Uterus (tissue), 4 donors: ENCODE measurements around the gene VPS16. TPM values are rescaled to one million over a fixed set of nuclear protein-coding genes. Genes with fewer than 3 reads are reported as not detected.

ENCODE experiments used
- DNase-seq, 2 donors: peaks; one replicate each; pipeline ENCODE4 v3.0.0-alpha.2; 2019 to 2020
- H3K27ac ChIP-seq, 2 donors: fragments of 200-600 bp; sonication (generic); 1 replicate in 1 of 2; 2 replicates in 1 of 2; pipeline ENCODE4 v1.5.1; 2016 to 2018
- H3K27me3 ChIP-seq, 2 donors: fragments of 200-600 bp; sonication (generic); one replicate each; pipeline ENCODE4 v1.5.1; 2018 to 2019; ENCODE audit warnings: control low read depth in 1 of 2
- H3K36me3 ChIP-seq, 2 donors: fragments of 200-600 bp; sonication (generic); one replicate each; pipeline ENCODE4 v1.5.1; 2019; ENCODE audit warnings: control low read depth in 1 of 2
- H3K4me1 ChIP-seq, 2 donors: fragments of 200-600 bp; sonication (generic); one replicate each; pipeline ENCODE4 v1.5.1; 2018 to 2019; ENCODE audit warnings: control low read depth in 1 of 2
- H3K4me3 ChIP-seq, 2 donors: fragments of 200-600 bp; sonication (generic); 1 replicate in 1 of 2; 2 replicates in 1 of 2; pipeline ENCODE4 v1.5.1; 2018 to 2019; ENCODE audit warnings: mild to moderate bottlenecking in 1 of 2
- H3K9me3 ChIP-seq, 2 donors: fragments of 200-600 bp; sonication (generic); one replicate each; pipeline ENCODE4 v1.5.1; 2019; ENCODE audit warnings: control low read depth in 1 of 2
- POLR2A ChIP-seq, 2 donors: fragments of 450-650 bp; IDR thresholded peaks; one replicate each; pipeline ENCODE4 v1.6.1; 2016; ENCODE audit warnings: antibody characterized with exemption in 2 of 2, mild to moderate bottlenecking in 1 of 2, moderate library complexity in 1 of 2
- intact Hi-C: fragments of 100-400 bp; cut with DNase I; formaldehyde crosslinking; loops from one replicate; pipeline ENCODE4 v1.15.1; 2023; ENCODE audit warnings: low total_unique reads
- total RNA-seq, 4 donors: library from RNA; depleted of rRNA in 3 of 4; stranded (reverse); fragments of >200 nt in 3 of 4; gene quantifications; one replicate each; pipeline versions ENCODE4 v1.1.0 to v1.2.4, GENCODE V29; 2014 to 2023
- TF ChIP-seq, protein P1 (sequence below), 4 experiments: fragments of 200-600 bp in 2 of 4; fragments of 450-650 bp in 2 of 4; sonication (generic) in 2 of 4; IDR thresholded peaks; one replicate each; pipeline ENCODE4 v1.5.1; 2016 to 2019; ENCODE audit warnings: antibody characterized with exemption in 4 of 4, mild to moderate bottlenecking in 2 of 4, moderate library complexity in 1 of 4
- donor health status: DM: yes; HTN: yes; CAD: no.

Gene VPS16
- total RNA-seq, 4 donors from 2014 or later = 5.9 to 48.6 (median 37.9) TPM

DNA sequence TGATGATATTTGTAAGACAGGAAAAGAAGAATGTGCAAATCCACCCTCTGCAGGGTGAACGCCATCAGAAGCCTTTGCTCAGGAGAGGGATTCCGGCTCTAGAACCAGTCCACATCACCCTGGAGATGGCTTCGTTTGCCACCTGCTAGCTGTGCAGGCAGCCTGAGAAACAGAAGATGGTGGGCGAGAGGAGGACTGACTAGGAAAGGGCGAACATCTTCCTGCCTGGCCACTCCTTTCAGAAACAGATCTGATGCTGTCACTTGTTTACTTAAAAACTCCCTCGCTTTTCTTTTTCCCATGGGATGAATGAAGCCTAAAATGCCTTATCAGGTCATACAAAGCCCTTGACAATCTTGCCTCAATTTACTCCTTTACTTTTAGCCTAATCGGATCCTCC is 33.9 kb downstream of the VPS16 start:
- intact Hi-C loops = no loop called here

DNA sequence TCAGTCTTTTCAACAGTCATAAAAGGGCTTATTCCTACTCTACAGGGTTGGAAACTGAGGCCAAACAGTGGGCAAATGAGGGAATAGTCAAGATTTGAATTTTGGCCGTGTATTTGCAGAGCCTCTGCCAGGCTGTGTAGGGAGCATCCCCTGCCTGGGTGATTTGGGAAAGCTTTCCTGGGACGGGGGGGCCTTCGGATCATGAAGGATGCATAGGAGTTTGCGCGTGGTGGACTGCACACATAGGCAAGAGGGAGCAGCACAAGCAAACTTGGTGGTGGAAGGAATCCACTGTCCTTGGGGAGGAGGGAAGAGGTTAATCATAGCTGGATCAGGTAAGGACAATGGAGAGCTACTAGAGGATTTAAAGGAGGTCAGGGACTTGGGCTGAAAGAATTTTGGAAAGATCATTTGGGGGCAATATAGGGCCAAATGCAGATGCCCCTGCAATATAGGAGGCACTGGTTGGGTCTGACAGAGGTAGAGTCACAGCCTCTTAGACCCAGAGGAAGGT is 35.2 kb downstream of the VPS16 start:
- H3K27ac ChIP-seq = no peak overlapping the region

More for the DNA sequence above, 33.9 kb downstream of the VPS16 start:
- Histone ChIP-seq H3K9me3 (no peaks in the 10 kb centered on the region), H3K36me3 (no peaks in the 10 kb centered on the region), H3K27me3 (no peaks in the 10 kb centered on the region), H3K4me3 (peak overlapping the region; percentile 58 to 81), H3K4me1 (no peaks in the 10 kb centered on the region), H3K27ac (peak overlapping the region in 1 of 2 donors; percentile 89)
- TF ChIP-seq POLR2A (IDR thresholded peaks at IDR 0.05) = no peak
- TF ChIP-seq, protein P1, sequence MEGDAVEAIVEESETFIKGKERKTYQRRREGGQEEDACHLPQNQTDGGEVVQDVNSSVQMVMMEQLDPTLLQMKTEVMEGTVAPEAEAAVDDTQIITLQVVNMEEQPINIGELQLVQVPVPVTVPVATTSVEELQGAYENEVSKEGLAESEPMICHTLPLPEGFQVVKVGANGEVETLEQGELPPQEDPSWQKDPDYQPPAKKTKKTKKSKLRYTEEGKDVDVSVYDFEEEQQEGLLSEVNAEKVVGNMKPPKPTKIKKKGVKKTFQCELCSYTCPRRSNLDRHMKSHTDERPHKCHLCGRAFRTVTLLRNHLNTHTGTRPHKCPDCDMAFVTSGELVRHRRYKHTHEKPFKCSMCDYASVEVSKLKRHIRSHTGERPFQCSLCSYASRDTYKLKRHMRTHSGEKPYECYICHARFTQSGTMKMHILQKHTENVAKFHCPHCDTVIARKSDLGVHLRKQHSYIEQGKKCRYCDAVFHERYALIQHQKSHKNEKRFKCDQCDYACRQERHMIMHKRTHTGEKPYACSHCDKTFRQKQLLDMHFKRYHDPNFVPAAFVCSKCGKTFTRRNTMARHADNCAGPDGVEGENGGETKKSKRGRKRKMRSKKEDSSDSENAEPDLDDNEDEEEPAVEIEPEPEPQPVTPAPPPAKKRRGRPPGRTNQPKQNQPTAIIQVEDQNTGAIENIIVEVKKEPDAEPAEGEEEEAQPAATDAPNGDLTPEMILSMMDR (IDR thresholded peaks at IDR 0.05) = no peak
- no peak for DNase-seq

DNA sequence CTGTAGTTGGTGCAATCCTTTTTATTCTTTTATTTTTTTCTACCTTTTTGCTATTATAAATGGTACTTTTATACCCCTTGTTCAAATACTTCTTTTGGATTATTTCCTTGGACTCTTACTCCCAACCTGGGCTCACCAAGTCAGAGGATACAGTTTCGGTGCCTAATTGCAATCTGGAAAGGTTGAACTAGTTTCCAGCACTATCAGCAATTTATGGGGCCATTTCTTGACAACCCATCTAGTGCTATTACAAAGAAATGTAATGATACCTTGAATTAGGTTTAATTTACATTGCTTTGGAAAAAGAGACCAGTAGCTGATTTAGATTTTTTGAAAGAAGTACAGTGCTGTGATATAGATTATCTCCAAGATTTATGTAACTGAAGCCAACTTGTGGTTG is 38.0 kb downstream of the VPS16 start:
- Histone ChIP-seq H3K4me1 (no peaks in the 10 kb centered on the region), H3K27ac (no peak overlapping the region), H3K9me3 (no peaks in the 10 kb centered on the region), H3K4me3 (no peak overlapping the region), H3K27me3 (no peaks in the 10 kb centered on the region), H3K36me3 (no peaks in the 10 kb centered on the region)
- DNase-seq = no peak
- TF ChIP-seq, protein P1 (IDR thresholded peaks at IDR 0.05) = no peak
- no peak for TF ChIP-seq POLR2A (IDR thresholded peaks at IDR 0.05)
- intact Hi-C loops = no loop called here

More for the DNA sequence above, 35.2 kb downstream of the VPS16 start:
- Histone ChIP-seq H3K27me3 (no peaks in the 10 kb centered on the region), H3K36me3 (no peaks in the 10 kb centered on the region), H3K4me3 (no peak overlapping the region), H3K9me3 (no peaks in the 10 kb centered on the region), H3K4me1 (no peaks in the 10 kb centered on the region)
- intact Hi-C loops = no loop called here
- no peak for DNase-seq
- no peak for TF ChIP-seq POLR2A (IDR thresholded peaks at IDR 0.05)
- TF ChIP-seq, protein P1 (IDR thresholded peaks at IDR 0.05) = no peak

DNA sequence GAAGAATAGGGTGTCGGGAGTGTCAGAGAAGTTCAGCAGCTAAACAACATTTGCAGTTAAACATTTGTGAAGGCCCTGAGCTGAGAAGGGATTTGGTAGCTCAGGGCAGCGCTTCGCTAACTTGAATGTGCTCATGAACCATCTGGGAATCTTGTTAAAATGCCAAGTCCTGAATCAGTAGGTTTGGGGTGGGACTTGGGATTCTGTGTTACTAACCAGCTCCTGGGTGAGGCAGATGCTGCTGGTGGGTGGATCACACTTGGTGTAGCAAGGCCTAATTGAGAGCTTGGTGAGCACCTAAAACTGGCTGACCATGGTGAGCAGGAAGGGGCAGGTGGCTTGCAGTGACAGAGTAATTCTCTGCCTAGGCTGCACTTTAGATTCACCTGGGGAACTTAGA is 38.6 kb downstream of the VPS16 start:
- Histone ChIP-seq H3K36me3 (no peaks in the 10 kb centered on the region), H3K9me3 (no peaks in the 10 kb centered on the region), H3K27me3 (no peaks in the 10 kb centered on the region), H3K4me3 (no peak overlapping the region), H3K4me1 (no peaks in the 10 kb centered on the region), H3K27ac (no peak overlapping the region)
- TF ChIP-seq, protein P1 (IDR thresholded peaks at IDR 0.05) = no peak
- TF ChIP-seq POLR2A (IDR thresholded peaks at IDR 0.05) = no peak
- no peak for DNase-seq
- intact Hi-C loops = no loop called here

DNA sequence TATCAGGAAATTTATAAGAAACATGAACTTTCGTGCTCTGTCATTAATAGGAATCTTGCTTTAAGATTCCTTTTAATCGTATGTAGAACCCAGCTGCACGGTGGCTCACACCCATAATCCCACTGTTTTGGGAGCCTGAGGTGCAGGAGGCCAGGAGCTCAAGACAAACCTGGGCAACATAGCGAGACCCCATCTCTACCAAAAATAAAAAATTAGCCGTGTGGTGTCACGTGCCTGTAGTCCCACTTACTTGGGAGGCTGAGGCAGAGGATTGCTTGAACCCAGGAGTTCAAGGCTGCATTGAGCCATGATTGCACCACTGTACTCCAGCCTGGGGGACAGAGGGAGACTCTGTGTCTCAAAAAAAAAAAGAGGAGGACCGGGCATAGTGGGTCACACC is 40.1 kb downstream of the VPS16 start:
- H3K36me3 ChIP-seq = no peaks in the 10 kb centered on the region
- no peaks in the 10 kb centered on the region for H3K4me1 ChIP-seq
- H3K9me3 ChIP-seq = no peaks in the 10 kb centered on the region
- intact Hi-C loops = no loop called here
- no peaks in the 10 kb centered on the region for H3K27me3 ChIP-seq
- TF ChIP-seq, protein P1 (IDR thresholded peaks at IDR 0.05) = no peak
- TF ChIP-seq POLR2A (IDR thresholded peaks at IDR 0.05) = no peak
- no peak overlapping the region for H3K4me3 ChIP-seq
- no peak for DNase-seq
- no peak overlapping the region for H3K27ac ChIP-seq
